Measurements from ENCODE around the gene PPIF. TPM values are rescaled to one million over a fixed set of nuclear protein-coding genes. Genes with fewer than 3 reads are reported as not detected.

Gene PPIF
- total RNA-seq, 2 donors from 2014 or later, result 19.2 to 67.9 TPM

DNA sequence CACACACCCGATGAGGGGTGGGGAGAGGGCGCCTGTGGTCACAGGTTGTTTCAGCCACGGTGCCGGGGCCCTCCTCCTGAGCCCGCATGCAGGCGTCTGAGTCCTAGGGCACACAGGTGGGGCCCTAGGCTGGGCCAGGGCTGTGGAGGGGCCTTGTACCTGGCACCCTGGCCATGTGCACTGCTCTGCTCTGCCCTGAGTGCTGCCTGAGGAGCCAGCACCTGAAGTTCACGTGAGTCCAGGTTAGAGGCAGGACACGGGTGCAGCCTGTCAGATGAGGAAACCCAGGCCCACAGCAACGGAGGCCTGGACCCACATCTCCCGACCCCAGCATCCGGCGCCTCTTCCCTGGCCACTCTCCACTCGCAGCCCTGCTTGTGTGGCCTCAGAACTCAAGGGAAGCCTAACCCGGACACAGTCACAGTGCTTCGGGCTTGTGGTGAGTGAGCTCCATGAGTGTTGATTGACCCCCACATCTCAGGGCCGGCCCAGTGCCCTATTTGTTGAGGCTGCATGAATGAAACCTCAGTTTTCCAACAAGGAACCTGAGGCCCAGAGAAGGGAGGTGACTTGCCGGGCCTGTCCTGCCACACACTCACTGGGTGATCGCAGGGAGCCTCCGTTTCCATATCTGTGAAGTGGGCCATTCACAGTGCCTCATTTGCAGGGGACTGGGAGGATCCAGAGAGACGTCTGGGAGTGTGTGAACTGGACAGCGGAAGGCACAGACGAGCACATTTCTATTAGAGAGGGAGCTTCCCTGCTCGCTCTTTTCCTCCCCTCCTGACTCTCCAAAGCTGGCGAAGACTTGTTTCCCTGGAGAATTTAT lies 39.6 kb downstream of the PPIF start:
- no peaks in the 10 kb centered on the region for H3K36me3 ChIP-seq (replicated peaks in 1 of 2; ENCODE audit: insufficient read depth in 1 of 2, low read depth in 2 of 2)
- no peak overlapping the region for H3K4me3 ChIP-seq
- no peaks in the 10 kb centered on the region for H3K9me3 ChIP-seq
- TF ChIP-seq, protein P1, sequence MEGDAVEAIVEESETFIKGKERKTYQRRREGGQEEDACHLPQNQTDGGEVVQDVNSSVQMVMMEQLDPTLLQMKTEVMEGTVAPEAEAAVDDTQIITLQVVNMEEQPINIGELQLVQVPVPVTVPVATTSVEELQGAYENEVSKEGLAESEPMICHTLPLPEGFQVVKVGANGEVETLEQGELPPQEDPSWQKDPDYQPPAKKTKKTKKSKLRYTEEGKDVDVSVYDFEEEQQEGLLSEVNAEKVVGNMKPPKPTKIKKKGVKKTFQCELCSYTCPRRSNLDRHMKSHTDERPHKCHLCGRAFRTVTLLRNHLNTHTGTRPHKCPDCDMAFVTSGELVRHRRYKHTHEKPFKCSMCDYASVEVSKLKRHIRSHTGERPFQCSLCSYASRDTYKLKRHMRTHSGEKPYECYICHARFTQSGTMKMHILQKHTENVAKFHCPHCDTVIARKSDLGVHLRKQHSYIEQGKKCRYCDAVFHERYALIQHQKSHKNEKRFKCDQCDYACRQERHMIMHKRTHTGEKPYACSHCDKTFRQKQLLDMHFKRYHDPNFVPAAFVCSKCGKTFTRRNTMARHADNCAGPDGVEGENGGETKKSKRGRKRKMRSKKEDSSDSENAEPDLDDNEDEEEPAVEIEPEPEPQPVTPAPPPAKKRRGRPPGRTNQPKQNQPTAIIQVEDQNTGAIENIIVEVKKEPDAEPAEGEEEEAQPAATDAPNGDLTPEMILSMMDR (IDR thresholded peaks at IDR 0.05), result no peak
- no peak for TF ChIP-seq POLR2A (IDR thresholded peaks at IDR 0.05)
- intact Hi-C loops (cut with DNase I), result no loop called here
- H3K4me1 ChIP-seq, result no peaks in the 10 kb centered on the region
- no peaks in the 10 kb centered on the region for H3K27me3 ChIP-seq
- WGBS, 2 donors, result 86% methylated on average over 23 to 24 of the region's 24 CpGs
- no peak overlapping the region for H3K27ac ChIP-seq
- DNase-seq, result peak in 2 of 4 donors; percentile 2 to 10
- no peak for ATAC-seq

DNA sequence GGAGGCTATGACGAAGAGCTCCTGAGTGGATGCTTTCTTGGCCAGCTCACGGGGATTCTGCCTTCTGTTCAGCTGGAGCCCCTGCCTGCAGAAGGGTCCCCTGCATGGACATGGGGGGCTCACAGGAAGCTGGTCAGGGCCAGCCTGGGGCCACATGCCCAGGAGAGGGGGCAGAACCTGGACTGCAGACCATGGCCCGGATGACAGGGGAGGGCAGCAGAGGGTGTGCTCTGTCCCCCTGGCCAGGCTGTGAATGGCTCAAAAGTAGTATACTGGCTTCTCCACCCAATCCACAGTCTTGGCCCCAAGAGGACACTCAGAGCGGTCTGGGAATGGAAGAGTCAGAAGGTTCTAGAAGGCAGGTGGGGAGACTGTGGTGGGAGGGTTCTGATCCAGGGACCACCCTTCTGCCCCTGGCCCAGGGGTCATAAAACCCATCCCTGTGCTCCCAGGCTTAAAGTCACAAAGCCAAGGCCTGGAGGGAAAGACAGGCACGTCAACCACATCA lies 40.3 kb downstream of the PPIF start:
- Histone ChIP-seq H3K4me3 (no peak overlapping the region), H3K4me1 (no peaks in the 10 kb centered on the region), H3K27ac (no peak overlapping the region), H3K27me3 (no peaks in the 10 kb centered on the region), H3K36me3 (replicated peaks in 1 of 2; ENCODE audit: insufficient read depth in 1 of 2, low read depth in 2 of 2) (no peaks in the 10 kb centered on the region), H3K9me3 (no peaks in the 10 kb centered on the region)
- 84 to 88% methylated on average over 4 to 5 of the region's 5 CpGs for WGBS, 2 donors
- no peak for ATAC-seq
- TF ChIP-seq POLR2A (IDR thresholded peaks at IDR 0.05), result no peak
- TF ChIP-seq, protein P1 (IDR thresholded peaks at IDR 0.05), result no peak
- intact Hi-C loops (cut with DNase I), result no loop called here
- DNase-seq, result no peak

DNA sequence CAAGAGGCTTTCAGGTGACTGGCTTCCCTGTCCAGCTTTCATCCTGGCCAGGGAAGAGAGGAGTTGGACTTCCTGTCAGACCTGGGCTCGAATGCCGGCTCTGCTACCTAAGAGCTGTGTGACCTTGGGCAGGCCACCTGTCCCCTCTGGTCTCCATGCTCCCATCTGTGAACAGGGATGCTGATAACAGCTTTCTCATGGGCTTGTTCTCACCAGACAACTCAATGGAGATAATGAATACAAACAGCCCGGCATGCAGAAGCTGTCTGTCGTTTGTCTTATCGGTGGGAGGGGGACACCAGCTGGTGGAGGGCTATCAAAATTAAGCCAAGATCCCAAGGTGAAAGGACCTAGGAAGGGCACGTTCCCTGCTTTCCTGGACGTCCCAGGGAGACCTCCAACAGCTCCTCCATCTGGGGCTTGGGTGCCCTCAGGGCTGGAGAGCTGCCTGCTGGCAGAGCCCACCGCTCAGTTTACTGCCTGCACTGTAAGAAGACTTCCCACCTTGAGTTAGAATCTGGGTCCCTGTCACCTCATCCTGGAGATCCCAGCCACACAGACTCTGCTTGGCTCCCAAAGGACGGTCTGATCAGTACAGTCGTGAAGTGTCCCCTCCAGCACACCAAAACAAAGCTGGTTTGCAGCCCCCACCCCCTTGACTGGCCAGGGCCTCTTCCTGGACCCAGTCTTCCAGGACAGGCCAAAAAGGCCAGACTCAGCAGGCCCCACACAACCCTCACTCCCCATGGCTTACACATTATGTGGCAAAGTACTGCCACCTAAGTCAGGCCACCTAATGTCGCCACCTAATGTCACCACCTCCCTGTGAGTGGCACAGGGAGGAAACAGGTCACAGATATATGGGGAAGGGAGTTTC lies 40.9 kb downstream of the PPIF start:
- Histone ChIP-seq H3K4me3 (no peak overlapping the region), H3K36me3 (replicated peaks in 1 of 2; ENCODE audit: insufficient read depth in 1 of 2, low read depth in 2 of 2) (no peaks in the 10 kb centered on the region), H3K9me3 (no peaks in the 10 kb centered on the region), H3K27ac (no peak overlapping the region), H3K27me3 (no peaks in the 10 kb centered on the region), H3K4me1 (no peaks in the 10 kb centered on the region)
- WGBS, 2 donors, result 50 to 56% methylated on average over 9 to 11 of the region's 11 CpGs
- DNase-seq, result peak in 2 of 4 donors; percentile 6 to 9
- no peak for ATAC-seq
- intact Hi-C loops (cut with DNase I), result no loop called here
- TF ChIP-seq POLR2A (IDR thresholded peaks at IDR 0.05), result no peak
- TF ChIP-seq, protein P1 (IDR thresholded peaks at IDR 0.05), result no peak

DNA sequence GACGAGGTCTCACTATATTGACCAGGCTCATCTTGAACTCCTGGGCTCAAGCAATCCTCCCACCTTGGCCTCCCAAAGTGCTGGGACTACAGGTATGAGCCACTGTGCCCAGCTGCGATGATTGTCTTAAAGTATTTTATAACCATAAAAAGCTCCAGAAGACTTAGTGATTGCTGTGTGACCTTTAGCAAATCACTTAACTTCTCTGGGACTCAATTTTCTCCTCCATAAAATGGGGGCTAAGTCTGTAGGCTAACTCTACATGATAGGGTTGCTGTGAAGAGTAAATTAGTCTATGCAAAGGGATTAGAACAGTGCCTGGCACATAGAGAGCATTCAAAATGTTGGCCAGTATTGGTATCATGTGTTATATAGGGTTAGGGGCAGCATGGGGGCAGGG lies 42.8 kb downstream of the PPIF start:
- no peak for TF ChIP-seq POLR2A (IDR thresholded peaks at IDR 0.05)
- TF ChIP-seq, protein P1 (IDR thresholded peaks at IDR 0.05), result no peak
- Histone ChIP-seq H3K4me1 (no peaks in the 10 kb centered on the region), H3K27me3 (no peaks in the 10 kb centered on the region), H3K27ac (no peak overlapping the region), H3K4me3 (no peak overlapping the region), H3K36me3 (replicated peaks in 1 of 2; ENCODE audit: insufficient read depth in 1 of 2, low read depth in 2 of 2) (no peaks in the 10 kb centered on the region), H3K9me3 (no peaks in the 10 kb centered on the region)
- ATAC-seq, result no peak
- no peak for DNase-seq
- intact Hi-C loops (cut with DNase I), result no loop called here
- 88 to 94% methylated on average over 2 of the region's 2 CpGs for WGBS, 2 donors
